Measurements from ENCODE around the gene PCCA. TPM values are rescaled to one million over a fixed set of nuclear protein-coding genes. Genes with fewer than 3 reads are reported as not detected.

Gene PCCA
- total and polyA plus RNA-seq, 8 donors, result 31.4 to 140 (median 77.0) TPM

GRCh38 chr13:100182900-100183490 lies 94.1 kb downstream of the PCCA start:
- no peaks in the 10 kb centered on the region for H3K4me1 ChIP-seq
- DNase-seq, result peak in 1 of 2 donors; percentile 8
- no peaks in the 10 kb centered on the region for H3K36me3 ChIP-seq
- TF ChIP-seq EP300 (IDR thresholded peaks at IDR 0.05) (no peak), POLR2A (IDR thresholded peaks at IDR 0.05) (no peak), POLR2AphosphoS5 (IDR thresholded peaks at IDR 0.05) (no peak), CTCF (IDR thresholded peaks at IDR 0.05) (no peak)
- WGBS, 5 donors, result 76 to 89% (median 88%) methylated on average over 4 of the region's 4 CpGs
- H3K27me3 ChIP-seq, result no peaks in the 10 kb centered on the region
- intact Hi-C loops (cut with DNase I; ENCODE audit: low total_unique reads), result no loop called here
- H3K9me3 ChIP-seq, result no peaks in the 10 kb centered on the region
- no peak overlapping the region for H3K4me3 ChIP-seq
- H3K27ac ChIP-seq, result no peak overlapping the region

GRCh38 chr13:100184095-100184494 lies 95.2 kb downstream of the PCCA start:
- Histone ChIP-seq H3K4me1 (no peaks in the 10 kb centered on the region), H3K36me3 (no peaks in the 10 kb centered on the region), H3K9me3 (no peaks in the 10 kb centered on the region), H3K4me3 (no peak overlapping the region), H3K27me3 (no peaks in the 10 kb centered on the region), H3K27ac (no peak overlapping the region)
- 60 to 93% (median 86%) methylated on average over 3 of the region's 3 CpGs for WGBS, 5 donors
- TF ChIP-seq POLR2AphosphoS5 (IDR thresholded peaks at IDR 0.05) (no peak), EP300 (IDR thresholded peaks at IDR 0.05) (no peak), CTCF (IDR thresholded peaks at IDR 0.05) (no peak), POLR2A (IDR thresholded peaks at IDR 0.05) (no peak)
- intact Hi-C loops (cut with DNase I; ENCODE audit: low total_unique reads), result no loop called here
- DNase-seq, result no peak

GRCh38 chr13:100195568-100195967 lies 106.7 kb downstream of the PCCA start:
- no peak overlapping the region for H3K27ac ChIP-seq
- peaks cover 0 to 7% (median 0%) of the 10 kb centered on the region in 4 donors for H3K36me3 ChIP-seq
- WGBS, 5 donors, result 23 to 47% (median 31%) methylated on average over 1 of the region's 1 CpG
- H3K4me1 ChIP-seq, result peaks cover 0 to 49% (median 18%) of the 10 kb centered on the region in 4 donors
- no peak for DNase-seq
- no peaks in the 10 kb centered on the region for H3K9me3 ChIP-seq
- H3K27me3 ChIP-seq, result no peaks in the 10 kb centered on the region
- no peak for TF ChIP-seq POLR2A (IDR thresholded peaks at IDR 0.05)
- no peak for TF ChIP-seq CTCF (IDR thresholded peaks at IDR 0.05)
- no peak for TF ChIP-seq POLR2AphosphoS5 (IDR thresholded peaks at IDR 0.05)
- no peak for TF ChIP-seq EP300 (IDR thresholded peaks at IDR 0.05)
- no peak overlapping the region for H3K4me3 ChIP-seq
- intact Hi-C loops (cut with DNase I; ENCODE audit: low total_unique reads), result no loop called here

- H3K4me3 ChIP-seq, result no peak overlapping the region
- peaks cover 0 to 7% (median 0%) of the 10 kb centered on the region in 4 donors for H3K36me3 ChIP-seq
- peak overlapping the region in 1 of 5 donors; percentile 77 for H3K27ac ChIP-seq
- no peak for TF ChIP-seq EP300 (IDR thresholded peaks at IDR 0.05)
- TF ChIP-seq POLR2AphosphoS5 (IDR thresholded peaks at IDR 0.05), result no peak
- no peak for TF ChIP-seq CTCF (IDR thresholded peaks at IDR 0.05)
- TF ChIP-seq POLR2A (IDR thresholded peaks at IDR 0.05), result no peak
- no peaks in the 10 kb centered on the region for H3K9me3 ChIP-seq
- intact Hi-C loops (cut with DNase I; ENCODE audit: low total_unique reads), result no loop called here
- no peaks in the 10 kb centered on the region for H3K27me3 ChIP-seq
- WGBS, 5 donors, result 69 to 88% (median 79%) methylated on average over 3 of the region's 3 CpGs
- no peak for DNase-seq
- peaks cover 0 to 49% (median 18%) of the 10 kb centered on the region in 4 donors for H3K4me1 ChIP-seq
Measured at GRCh38 chr13:100196375-100196774, 107.5 kb downstream of the PCCA start.
